Heart right ventricle (tissue), 16 donors: ENCODE measurements around the gene GLI1. TPM values are rescaled to one million over a fixed set of nuclear protein-coding genes. Genes with fewer than 3 reads are reported as not detected.

Source experiments
- ATAC-seq, 8 donors: fragments of 200-7000 bp; cut with Tn5 transposase; one replicate each; pipeline ENCODE4 v1.9.1; 2020; ENCODE audit warnings: mild to moderate bottlenecking in 8 of 8, moderate library complexity in 8 of 8, moderate number of reproducible peaks in 1 of 8
- DNase-seq, 2 donors: peaks; one replicate each; pipeline ENCODE4 v3.0.0-alpha.2; 2020
- H3K27ac ChIP-seq, 10 donors: fragments of 200-600 bp; sonication (generic) in 2 of 10; one replicate each; pipeline versions ENCODE4 v1.5.0 to v1.8.0; 2020 to 2022; ENCODE audit warnings: mild to moderate bottlenecking in 3 of 10
- H3K27me3 ChIP-seq, 7 donors: fragments of 200-600 bp; one replicate each; pipeline ENCODE4 v1.8.0; 2021 to 2022; ENCODE audit warnings: mild to moderate bottlenecking in 2 of 7
- H3K36me3 ChIP-seq, 9 donors: fragments of 200-600 bp; sonication (generic) in 1 of 9; one replicate each; pipeline versions ENCODE4 v1.5.0 to v1.8.0; 2020 to 2022; ENCODE audit warnings: mild to moderate bottlenecking in 2 of 9
- H3K4me1 ChIP-seq, 9 donors: fragments of 200-600 bp; sonication (generic) in 1 of 9; one replicate each; pipeline versions ENCODE4 v1.5.0 to v1.8.0; 2020 to 2022; ENCODE audit warnings: mild to moderate bottlenecking in 4 of 9
- H3K4me3 ChIP-seq, 10 donors: fragments of 200-600 bp; sonication (generic) in 2 of 10; one replicate each; pipeline versions ENCODE4 v1.5.0 to v1.8.0; 2020 to 2022; ENCODE audit warnings: mild to moderate bottlenecking in 7 of 10, moderate library complexity in 2 of 10
- H3K9me3 ChIP-seq, 11 donors: fragments of 200-600 bp in 10 of 11; sonication (generic) in 2 of 11; one replicate each; pipeline versions ENCODE4 v1.5.0 to v1.8.0; 2013 to 2022; ENCODE audit warnings: mild to moderate bottlenecking in 2 of 11, control low read depth in 1 of 11, moderate library complexity in 1 of 11
- CTCF ChIP-seq, 9 donors: fragments of 200-600 bp; sonication (generic) in 2 of 9; IDR thresholded peaks; one replicate each; pipeline versions ENCODE4 v1.5.0 to v1.8.0; 2021 to 2022; ENCODE audit warnings: antibody characterized with exemption in 9 of 9, mild to moderate bottlenecking in 5 of 9, moderate library complexity in 1 of 9
- WGBS, 2 donors: extraction: QIAGEN DNeasy Blood & Tissue Kit; methylation state at CpG; one replicate each; pipeline ENCODE4 v1.1.7; 2013; ENCODE audit warnings: inconsistent platforms in 1 of 2; 5-methylcytosine and 5-hydroxymethylcytosine counted together
- intact Hi-C, 10 donors: fragments of 100-400 bp; cut with DNase I; formaldehyde crosslinking; loops; one replicate each; pipeline versions ENCODE4 v1.11.1 to v1.14.2; 2022
- polyA plus RNA-seq, 2 donors: library from polyadenylated mRNA; stranded (reverse); fragments of 200-250 nt; gene quantifications; one replicate each; pipeline ENCODE4 v1.2.3, GENCODE V29; 2013
- total RNA-seq, 10 donors: library from RNA; stranded (reverse); fragmentation: NEBNext Ultra II Directional in 3 of 10; extraction: Animal tissue kit (Norgen Biotek cat#: 25700) in 3 of 10; gene quantifications; one replicate each; pipeline versions ENCODE4 v1.2.1 to v1.2.4, GENCODE V29; 2021 to 2023
- donor health status: Arrhythmogenic right ventricular cardiomyopathy.
- donor health status: ischemic (EF 13 %, LVEDD 7.1; RV severe dilation, severe dysfunction).
- donor health status: healthy with polysubstance abuse.
- donor health status: DM: no; HTN: yes; CAD: no.
- donor health status: DM: no; HTN: no; CAD: no.
- donor health status: ischemic (EF 25% LVEDD 6.9; RV normal size, moderate dysfunction).
- donor health status: ischemic (EF 25% LVEDD 5.7; RV mildly dilated, moderate dysfunction).
- donor health status: healthy.
- donor health status: DM: yes; HTN: yes; CAD: no.
- donor health status: Ischemic cardiomyopathy.
- donor health status: ischemic (EF 35%, LVEDD 5.7; RV mildly dilated, moderate dysfunction).
- donor health status: nonischemic (EF 11% LVEDD 7.7; RV severe dilation, severe dysfunction).
- donor health status: DM: yes; HTN: yes; CAD: no.
- donor health status: PGD.
- donor health status: ischemic (EF 29% LVEDD 5.4; RV normal size, mild dysfunction).
- donor health status: nonischemic (EF 23%, LVEDD 6.1; RV moderate dilation, normal function).

The GLI1 gene
- total and polyA plus RNA-seq, 12 donors: 0.12 to 1.2 (median 0.59) TPM

DNA sequence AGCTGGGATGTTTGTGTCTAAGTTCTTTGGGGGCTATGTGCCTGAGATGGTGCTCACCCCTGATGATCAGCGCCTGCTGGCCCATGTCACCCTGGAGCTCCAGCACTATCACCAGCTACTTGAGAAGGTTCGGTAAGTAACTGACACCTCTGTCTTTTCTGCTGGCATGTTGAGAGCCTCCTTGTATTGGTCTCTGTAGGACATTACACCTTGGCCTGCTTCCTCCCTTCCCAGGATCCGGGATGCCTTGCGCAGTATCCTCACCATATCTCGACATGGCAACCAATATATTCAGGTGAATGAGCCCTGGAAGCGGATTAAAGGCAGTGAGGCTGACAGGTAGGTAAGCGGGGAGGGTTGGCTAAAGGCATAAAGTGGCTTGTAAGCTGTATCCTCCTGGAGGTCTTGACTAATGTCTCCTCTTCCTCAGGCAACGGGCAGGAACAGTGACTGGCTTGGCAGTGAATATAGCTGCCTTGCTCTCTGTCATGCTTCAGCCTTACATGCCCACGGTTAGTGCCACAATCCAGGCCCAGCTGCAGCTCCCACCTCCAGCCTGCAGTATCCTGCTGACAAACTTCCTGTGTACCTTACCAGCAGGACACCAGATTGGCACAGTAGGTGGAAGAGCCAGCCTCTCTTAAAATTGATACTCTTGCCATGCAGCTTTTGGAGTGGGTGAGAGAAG is 55.3 kb downstream of the GLI1 start:
- ATAC-seq (no peak), DNase-seq (no peak)
- H3K27ac ChIP-seq: peak overlapping the region in 1 of 10 donors; percentile 33
- H3K36me3 ChIP-seq: peaks cover 0 to 88% (median 64%) of the 10 kb centered on the region in 9 donors
- H3K27me3 ChIP-seq: no peaks in the 10 kb centered on the region
- no peaks in the 10 kb centered on the region for H3K9me3 ChIP-seq
- WGBS, 2 donors: 78 to 83% methylated on average over 9 of the region's 9 CpGs
- no peak for TF ChIP-seq CTCF (IDR thresholded peaks at IDR 0.05)
- intact Hi-C loops: loop anchor here in 2 of 10 donors (2.0 to 5.0 kb wide), 2 partner anchors 26 to 228 kb away; partner anchors contain the start of gene MARS1 (in 1 of the 2)
- H3K4me3 ChIP-seq: no peak overlapping the region
- H3K4me1 ChIP-seq: peaks cover 8 to 52% (median 34%) of the 10 kb centered on the region in 9 donors

- H3K4me1 ChIP-seq: peaks cover 8 to 52% (median 35%) of the 10 kb centered on the region in 9 donors
- no peaks in the 10 kb centered on the region for H3K9me3 ChIP-seq
- ATAC-seq (no peak), DNase-seq (no peak)
- no peak for TF ChIP-seq CTCF (IDR thresholded peaks at IDR 0.05)
- H3K27me3 ChIP-seq: no peaks in the 10 kb centered on the region
- WGBS, 2 donors: 52 to 59% methylated on average over 3 of the region's 3 CpGs
- H3K4me3 ChIP-seq: no peak overlapping the region
- H3K27ac ChIP-seq: peak overlapping the region in 1 of 10 donors; percentile 33
- intact Hi-C loops: loop anchor here in 2 of 10 donors (2.0 to 5.0 kb wide), 2 partner anchors 27 to 228 kb away; partner anchors contain the start of gene MARS1 (in 1 of the 2)
- H3K36me3 ChIP-seq: peaks cover 0 to 82% (median 64%) of the 10 kb centered on the region in 9 donors
Measured at GRCh38 chr12:57515408-57515933, 55.9 kb downstream of the GLI1 start.

GRCh38 chr12:57515934-57516541 is 56.5 kb downstream of the GLI1 start:
- intact Hi-C loops: loop anchor here in 2 of 10 donors (2.0 to 5.0 kb wide), 2 partner anchors 27 to 229 kb away; partner anchors contain the start of gene MARS1 (in 1 of the 2)

More at GRCh38 chr12:57515934-57516541, 56.5 kb downstream of the GLI1 start:
- Histone ChIP-seq H3K4me1 (peaks cover 8 to 56% (median 38%) of the 10 kb centered on the region in 9 donors), H3K27ac (peak overlapping the region in 2 of 10 donors; percentile 33 to 99), H3K4me3 (no peak overlapping the region), H3K9me3 (no peaks in the 10 kb centered on the region), H3K27me3 (no peaks in the 10 kb centered on the region), H3K36me3 (peaks cover 0 to 77% (median 64%) of the 10 kb centered on the region in 9 donors)
- 76 to 80% methylated on average over 11 of the region's 11 CpGs for WGBS, 2 donors
- TF ChIP-seq CTCF (IDR thresholded peaks at IDR 0.05): no peak
- DNase-seq (no peak), ATAC-seq (no peak)
